Heart right ventricle (tissue), 16 donors: ENCODE data around the gene TAF1D. TPM values are rescaled to one million over a fixed set of nuclear protein-coding genes. Genes with fewer than 3 reads are reported as not detected.
A peak's percentile ranks its signal among the peaks of the same experiment; 100 is the strongest.

Experiments
- ATAC-seq, 8 donors: fragments of 200-7000 bp; cut with Tn5 transposase; one replicate each; pipeline ENCODE4 v1.9.1; 2020; ENCODE audit warnings: mild to moderate bottlenecking in 8 of 8, moderate library complexity in 8 of 8, moderate number of reproducible peaks in 1 of 8
- DNase-seq, 2 donors: peaks; one replicate each; pipeline ENCODE4 v3.0.0-alpha.2; 2020
- H3K27ac ChIP-seq, 10 donors: fragments of 200-600 bp; sonication (generic) in 2 of 10; one replicate each; pipeline versions ENCODE4 v1.5.0 to v1.8.0; 2020 to 2022; ENCODE audit warnings: mild to moderate bottlenecking in 3 of 10
- H3K27me3 ChIP-seq, 7 donors: fragments of 200-600 bp; one replicate each; pipeline ENCODE4 v1.8.0; 2021 to 2022; ENCODE audit warnings: mild to moderate bottlenecking in 2 of 7
- H3K36me3 ChIP-seq, 9 donors: fragments of 200-600 bp; sonication (generic) in 1 of 9; one replicate each; pipeline versions ENCODE4 v1.5.0 to v1.8.0; 2020 to 2022; ENCODE audit warnings: mild to moderate bottlenecking in 2 of 9
- H3K4me1 ChIP-seq, 9 donors: fragments of 200-600 bp; sonication (generic) in 1 of 9; one replicate each; pipeline versions ENCODE4 v1.5.0 to v1.8.0; 2020 to 2022; ENCODE audit warnings: mild to moderate bottlenecking in 4 of 9
- H3K4me3 ChIP-seq, 10 donors: fragments of 200-600 bp; sonication (generic) in 2 of 10; one replicate each; pipeline versions ENCODE4 v1.5.0 to v1.8.0; 2020 to 2022; ENCODE audit warnings: mild to moderate bottlenecking in 7 of 10, moderate library complexity in 2 of 10
- H3K9me3 ChIP-seq, 11 donors: fragments of 200-600 bp in 10 of 11; sonication (generic) in 2 of 11; one replicate each; pipeline versions ENCODE4 v1.5.0 to v1.8.0; 2013 to 2022; ENCODE audit warnings: mild to moderate bottlenecking in 2 of 11, control low read depth in 1 of 11, moderate library complexity in 1 of 11
- WGBS, 2 donors: extraction: QIAGEN DNeasy Blood & Tissue Kit; methylation state at CpG; one replicate each; pipeline ENCODE4 v1.1.7; 2013; ENCODE audit warnings: inconsistent platforms in 1 of 2; 5-methylcytosine and 5-hydroxymethylcytosine counted together
- intact Hi-C, 10 donors: fragments of 100-400 bp; cut with DNase I; formaldehyde crosslinking; loops; one replicate each; pipeline versions ENCODE4 v1.11.1 to v1.14.2; 2022
- polyA plus RNA-seq, 2 donors: library from polyadenylated mRNA; stranded (reverse); fragments of 200-250 nt; gene quantifications; one replicate each; pipeline ENCODE4 v1.2.3, GENCODE V29; 2013
- total RNA-seq, 10 donors: library from RNA; stranded (reverse); fragmentation: NEBNext Ultra II Directional in 3 of 10; extraction: Animal tissue kit (Norgen Biotek cat#: 25700) in 3 of 10; gene quantifications; one replicate each; pipeline versions ENCODE4 v1.2.1 to v1.2.4, GENCODE V29; 2021 to 2023
- TF ChIP-seq, protein P1 (sequence below), 9 donors: fragments of 200-600 bp; sonication (generic) in 2 of 9; IDR thresholded peaks; one replicate each; pipeline versions ENCODE4 v1.5.0 to v1.8.0; 2021 to 2022; ENCODE audit warnings: antibody characterized with exemption in 9 of 9, mild to moderate bottlenecking in 5 of 9, moderate library complexity in 1 of 9
- donor health status: Arrhythmogenic right ventricular cardiomyopathy.
- donor health status: ischemic (EF 13 %, LVEDD 7.1; RV severe dilation, severe dysfunction).
- donor health status: healthy with polysubstance abuse.
- donor health status: DM: no; HTN: yes; CAD: no.
- donor health status: DM: no; HTN: no; CAD: no.
- donor health status: ischemic (EF 25% LVEDD 6.9; RV normal size, moderate dysfunction).
- donor health status: ischemic (EF 25% LVEDD 5.7; RV mildly dilated, moderate dysfunction).
- donor health status: healthy.
- donor health status: DM: yes; HTN: yes; CAD: no.
- donor health status: Ischemic cardiomyopathy.
- donor health status: ischemic (EF 35%, LVEDD 5.7; RV mildly dilated, moderate dysfunction).
- donor health status: nonischemic (EF 11% LVEDD 7.7; RV severe dilation, severe dysfunction).
- donor health status: DM: yes; HTN: yes; CAD: no.
- donor health status: PGD.
- donor health status: ischemic (EF 29% LVEDD 5.4; RV normal size, mild dysfunction).
- donor health status: nonischemic (EF 23%, LVEDD 6.1; RV moderate dilation, normal function).

The TAF1D gene
- total and polyA plus RNA-seq, 12 donors = 24.0 to 114 (median 33.5) TPM

- peaks cover 0 to 73% (median 45%) of the 10 kb centered on the region in 9 donors for H3K4me1 ChIP-seq
- H3K9me3 ChIP-seq = no peaks in the 10 kb centered on the region
- 67 to 71% methylated on average over 6 of the region's 6 CpGs for WGBS, 2 donors
- H3K36me3 ChIP-seq = peaks cover 0 to 72% (median 46%) of the 10 kb centered on the region in 9 donors
- TF ChIP-seq, protein P1, sequence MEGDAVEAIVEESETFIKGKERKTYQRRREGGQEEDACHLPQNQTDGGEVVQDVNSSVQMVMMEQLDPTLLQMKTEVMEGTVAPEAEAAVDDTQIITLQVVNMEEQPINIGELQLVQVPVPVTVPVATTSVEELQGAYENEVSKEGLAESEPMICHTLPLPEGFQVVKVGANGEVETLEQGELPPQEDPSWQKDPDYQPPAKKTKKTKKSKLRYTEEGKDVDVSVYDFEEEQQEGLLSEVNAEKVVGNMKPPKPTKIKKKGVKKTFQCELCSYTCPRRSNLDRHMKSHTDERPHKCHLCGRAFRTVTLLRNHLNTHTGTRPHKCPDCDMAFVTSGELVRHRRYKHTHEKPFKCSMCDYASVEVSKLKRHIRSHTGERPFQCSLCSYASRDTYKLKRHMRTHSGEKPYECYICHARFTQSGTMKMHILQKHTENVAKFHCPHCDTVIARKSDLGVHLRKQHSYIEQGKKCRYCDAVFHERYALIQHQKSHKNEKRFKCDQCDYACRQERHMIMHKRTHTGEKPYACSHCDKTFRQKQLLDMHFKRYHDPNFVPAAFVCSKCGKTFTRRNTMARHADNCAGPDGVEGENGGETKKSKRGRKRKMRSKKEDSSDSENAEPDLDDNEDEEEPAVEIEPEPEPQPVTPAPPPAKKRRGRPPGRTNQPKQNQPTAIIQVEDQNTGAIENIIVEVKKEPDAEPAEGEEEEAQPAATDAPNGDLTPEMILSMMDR (IDR thresholded peaks at IDR 0.05) = no peak
- no peak overlapping the region for H3K27ac ChIP-seq
- no peaks in the 10 kb centered on the region for H3K27me3 ChIP-seq
- intact Hi-C loops = loop anchor here in 1 of 10 donors (10.0 kb wide), 1 partner anchor 64 kb away; no protein-coding TSS in a partner anchor
- H3K4me3 ChIP-seq = peak overlapping the region in 4 of 10 donors; percentile 6 to 97 (median 46)
- no peak for ATAC-seq
- DNase-seq = no peak
These were observed 2.6 kb downstream of the TAF1D start for GRCh38 chr11:93738647-93739081.

DNA sequence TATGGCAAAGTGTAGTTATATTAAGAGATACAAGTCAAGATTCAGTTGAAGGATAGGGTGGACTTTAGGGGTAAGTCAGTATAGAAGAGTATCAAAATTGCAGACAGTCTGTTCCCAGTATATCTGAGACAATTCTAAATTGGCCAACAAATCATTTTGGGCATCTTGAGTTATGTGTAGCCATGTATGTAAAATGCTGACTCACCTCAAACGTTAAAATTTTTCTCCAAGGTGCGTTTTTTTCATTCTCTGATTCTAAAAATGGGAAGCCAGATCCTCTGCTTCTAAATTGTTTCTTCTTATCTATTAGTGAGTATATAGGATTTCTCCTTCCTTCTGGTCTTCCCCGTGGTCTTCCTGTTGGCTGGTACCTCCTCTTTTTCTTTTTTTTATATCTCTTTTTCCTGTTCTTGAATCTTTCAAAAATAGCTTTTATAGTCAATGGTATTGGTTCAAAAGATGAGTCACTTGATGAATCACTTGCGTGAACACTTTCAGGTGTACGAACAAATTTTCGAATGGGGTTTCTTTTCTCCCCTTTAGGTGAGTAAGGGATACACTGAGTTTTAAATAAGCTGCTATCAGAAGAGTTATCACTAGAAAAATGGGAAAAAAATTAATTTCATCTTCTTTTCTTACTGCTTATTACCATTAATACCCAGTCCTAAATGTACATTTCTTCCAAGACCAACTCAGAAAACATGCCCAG, 3.2 kb downstream of the TAF1D start:
- Histone ChIP-seq H3K9me3 (no peaks in the 10 kb centered on the region), H3K27me3 (no peaks in the 10 kb centered on the region), H3K4me3 (peak overlapping the region in 2 of 10 donors; percentile 6 to 85), H3K4me1 (peaks cover 0 to 79% (median 45%) of the 10 kb centered on the region in 9 donors), H3K36me3 (peaks cover 0 to 72% (median 52%) of the 10 kb centered on the region in 9 donors), H3K27ac (peak overlapping the region in 1 of 10 donors; percentile 12)
- TF ChIP-seq, protein P1 (IDR thresholded peaks at IDR 0.05) = no peak
- intact Hi-C loops = loop anchor here in 1 of 10 donors (10.0 kb wide), 1 partner anchor 63 kb away; no protein-coding TSS in a partner anchor
- no peak for ATAC-seq
- DNase-seq = no peak
- WGBS, 2 donors = 65 to 72% methylated on average over 6 of the region's 6 CpGs

DNA sequence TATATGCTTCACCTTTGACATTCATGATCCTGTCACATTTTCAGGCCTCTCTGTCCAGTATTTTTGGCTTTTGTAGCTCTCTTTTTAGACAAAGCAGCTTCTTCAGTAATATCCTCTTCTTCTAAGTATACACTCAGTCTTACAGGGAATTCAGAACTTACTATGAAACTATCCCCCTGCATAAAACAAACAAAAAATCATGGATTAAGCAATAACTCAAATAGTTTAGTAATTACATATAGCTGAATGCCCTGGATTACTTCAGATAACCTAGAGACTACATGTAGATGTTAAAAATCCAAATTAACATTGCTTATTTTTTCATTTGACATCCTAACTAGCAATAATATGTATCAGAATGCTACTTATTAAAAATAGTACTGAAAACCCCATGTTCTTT, 5.2 kb downstream of the TAF1D start:
- TF ChIP-seq, protein P1 (IDR thresholded peaks at IDR 0.05) = no peak
- intact Hi-C loops = loop anchor here in 1 of 10 donors (10.0 kb wide), 1 partner anchor 61 kb away; no protein-coding TSS in a partner anchor
- Histone ChIP-seq H3K4me1 (peaks cover 0 to 76% (median 38%) of the 10 kb centered on the region in 9 donors), H3K36me3 (peaks cover 0 to 90% (median 72%) of the 10 kb centered on the region in 9 donors), H3K27ac (no peak overlapping the region), H3K4me3 (no peak overlapping the region), H3K27me3 (no peaks in the 10 kb centered on the region), H3K9me3 (no peaks in the 10 kb centered on the region)
- DNase-seq (no peak), ATAC-seq (no peak)

DNA sequence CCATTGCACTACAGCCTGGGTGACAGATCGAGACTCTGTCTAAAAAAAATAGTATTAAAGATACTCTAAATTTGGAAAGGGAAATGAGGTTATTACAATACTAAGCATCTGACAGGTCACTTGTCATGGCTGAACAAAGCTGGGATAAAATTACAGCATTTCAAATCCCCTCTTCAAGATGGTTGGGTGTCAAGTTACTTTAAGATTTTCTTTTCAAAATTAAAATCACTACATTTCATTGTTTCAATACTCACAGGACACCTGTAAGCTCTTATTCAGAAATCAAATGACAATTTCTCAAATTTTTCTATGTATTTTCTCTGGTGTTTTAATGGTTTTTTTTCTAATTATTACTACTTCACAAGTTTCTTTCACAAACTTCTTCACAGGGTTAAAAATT, 5.7 kb downstream of the TAF1D start:
- 74 to 80% methylated on average over 1 of the region's 1 CpG for WGBS, 2 donors
- no peak for DNase-seq
- H3K4me1 ChIP-seq = peaks cover 0 to 76% (median 38%) of the 10 kb centered on the region in 9 donors
- no peak overlapping the region for H3K4me3 ChIP-seq
- no peaks in the 10 kb centered on the region for H3K27me3 ChIP-seq
- TF ChIP-seq, protein P1 (IDR thresholded peaks at IDR 0.05) = no peak
- ATAC-seq = no peak
- peaks cover 0 to 95% (median 77%) of the 10 kb centered on the region in 9 donors for H3K36me3 ChIP-seq
- no peaks in the 10 kb centered on the region for H3K9me3 ChIP-seq
- intact Hi-C loops = loop anchor here in 1 of 10 donors (10.0 kb wide), 1 partner anchor 61 kb away; no protein-coding TSS in a partner anchor
- H3K27ac ChIP-seq = no peak overlapping the region
